HG03565 (cell line): Measurements from ENCODE around the gene PITPNC1.
"Not testable (repeated sequence)": the region's sequence is repeated elsewhere in the genome, so short reads cannot be mapped to it uniquely, and the experiment has no call there.

Source experiments
- ATAC-seq: cut with Tn5 transposase; IDR thresholded peaks from one replicate; pipeline ENCODE4 v1.9.1; 2021; ENCODE audit warnings: mild to moderate bottlenecking, moderate library complexity; ENCODE audit not compliant: unreplicated experiment

PITPNC1 gene

DNA sequence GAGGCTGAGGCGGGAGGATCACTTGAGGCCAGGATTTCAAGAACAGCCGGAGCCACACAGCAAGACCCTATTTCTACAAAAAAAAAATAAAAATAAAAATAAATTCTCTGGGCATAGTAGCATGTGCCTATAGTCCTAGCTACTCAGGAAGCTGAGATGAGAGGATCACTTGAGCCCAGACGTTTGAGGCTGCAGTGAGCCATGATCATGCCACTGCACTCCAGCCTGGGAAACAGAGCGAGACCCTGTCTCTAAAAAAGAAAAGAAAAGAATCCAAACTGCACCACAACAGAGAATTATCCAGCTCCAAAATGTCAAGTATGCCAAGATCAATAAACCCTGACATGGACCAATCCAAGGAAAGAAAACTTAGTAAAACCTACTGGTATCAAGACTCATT is 261.8 kb downstream of the PITPNC1 start:
- ATAC-seq: no peak

- no peak for ATAC-seq
These were observed 262.5 kb downstream of the PITPNC1 start for GRCh38 chr17:67639555-67639954.

GRCh38 chr17:67639979-67640378 is 262.9 kb downstream of the PITPNC1 start:
- ATAC-seq: no peak

DNA sequence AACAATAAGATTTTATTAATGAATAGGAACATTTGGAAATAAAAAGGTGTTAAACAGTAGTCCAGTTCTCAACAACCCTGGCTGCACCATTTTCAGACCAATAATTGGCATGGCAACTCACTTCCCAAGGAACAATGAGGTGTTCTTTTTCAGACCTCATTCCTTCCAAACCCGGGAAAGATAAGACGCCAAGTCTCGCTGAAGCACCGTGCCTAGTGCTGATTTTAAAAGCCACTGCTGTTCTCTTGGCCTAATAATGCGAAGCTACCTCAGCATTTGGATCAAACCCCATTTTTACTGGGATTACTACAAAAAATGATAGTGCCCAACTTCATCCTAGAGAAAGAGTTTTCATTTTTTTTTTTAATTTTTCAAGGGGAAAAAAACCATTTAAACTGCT is 265.4 kb downstream of the PITPNC1 start:
- ATAC-seq: no peak

- ATAC-seq: no peak
These were observed 267.0 kb downstream of the PITPNC1 start for GRCh38 chr17:67644061-67644460.

DNA sequence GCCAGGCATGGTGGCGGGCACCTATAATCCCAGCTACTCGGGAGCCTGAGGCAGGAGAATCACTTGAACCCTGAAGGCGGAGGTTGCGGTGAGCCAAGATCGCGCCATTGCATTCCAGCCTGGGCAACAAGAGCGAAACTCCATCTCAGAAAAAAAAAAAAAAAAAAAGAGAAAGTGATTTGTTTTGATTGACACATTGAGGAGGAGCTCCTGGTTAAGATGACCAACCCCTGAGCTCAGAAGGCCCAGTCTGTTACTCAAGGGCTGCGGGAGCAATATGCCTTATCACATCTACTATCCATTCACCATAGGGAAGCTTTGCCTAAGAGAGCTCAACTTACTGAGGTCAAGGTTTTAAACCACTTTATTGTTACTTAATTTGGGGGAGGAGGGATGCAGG is 268.1 kb downstream of the PITPNC1 start:
- ATAC-seq: not testable (repeated sequence)

DNA sequence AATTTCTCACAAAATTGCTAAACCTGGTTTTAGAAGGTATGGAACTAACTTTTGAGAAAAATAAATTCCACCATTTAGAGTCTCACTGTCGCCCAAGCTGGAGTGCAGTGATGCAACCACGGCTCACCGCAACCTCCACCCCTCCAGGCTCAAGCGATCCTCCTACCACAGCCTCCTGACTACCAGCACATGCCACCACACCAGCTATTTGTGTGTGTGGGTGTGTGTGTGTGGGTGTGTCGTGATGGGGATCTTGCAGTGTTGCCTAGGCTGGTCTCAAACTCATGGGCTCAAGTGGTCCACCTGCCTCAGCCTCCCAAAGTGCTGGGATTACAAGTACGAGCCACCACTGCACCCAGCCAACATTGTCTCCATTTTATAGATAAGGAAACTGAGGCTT is 269.4 kb downstream of the PITPNC1 start:
- ATAC-seq: no peak

DNA sequence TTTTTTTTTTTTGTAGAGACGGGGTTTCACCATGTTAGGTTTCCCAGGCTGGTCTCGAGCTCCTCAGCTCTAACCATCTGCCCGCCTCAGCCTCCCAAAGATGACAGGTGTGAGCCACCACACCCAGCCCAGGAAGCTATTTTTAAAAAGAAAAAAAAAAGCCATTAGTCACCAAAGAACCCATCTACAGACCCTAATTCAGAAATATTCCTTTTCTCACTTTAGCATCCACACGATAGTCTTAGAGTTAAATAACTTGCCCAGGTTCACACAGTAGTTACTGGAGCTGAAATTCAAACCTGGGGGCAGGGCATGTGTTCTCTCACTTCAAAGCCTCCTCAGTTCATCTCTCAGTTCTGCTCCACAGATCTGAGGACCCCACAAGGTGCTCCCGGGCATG is 270.4 kb downstream of the PITPNC1 start:
- ATAC-seq: no peak

- no peak for ATAC-seq
These were observed 271.2 kb downstream of the PITPNC1 start for GRCh38 chr17:67648032-67648905.

DNA sequence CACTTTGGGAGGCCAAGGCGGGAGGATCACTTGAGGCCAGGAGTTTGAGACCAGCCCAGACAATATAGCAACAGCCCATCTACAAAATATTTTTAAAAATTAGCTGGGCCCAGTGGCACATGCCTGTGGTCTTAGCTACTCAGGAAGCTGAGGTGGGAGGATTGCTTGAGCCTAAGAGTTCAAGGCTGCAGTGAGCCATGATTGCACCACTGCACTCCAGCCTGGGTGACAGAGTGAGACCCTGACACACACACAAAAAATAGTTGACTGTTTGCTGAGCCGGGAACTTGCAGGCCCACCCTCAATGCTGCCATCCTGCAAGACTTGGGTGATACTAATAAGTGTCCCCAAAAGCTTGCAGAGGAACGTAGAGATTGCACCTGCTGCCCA is 271.8 kb downstream of the PITPNC1 start:
- ATAC-seq: not testable (repeated sequence)

DNA sequence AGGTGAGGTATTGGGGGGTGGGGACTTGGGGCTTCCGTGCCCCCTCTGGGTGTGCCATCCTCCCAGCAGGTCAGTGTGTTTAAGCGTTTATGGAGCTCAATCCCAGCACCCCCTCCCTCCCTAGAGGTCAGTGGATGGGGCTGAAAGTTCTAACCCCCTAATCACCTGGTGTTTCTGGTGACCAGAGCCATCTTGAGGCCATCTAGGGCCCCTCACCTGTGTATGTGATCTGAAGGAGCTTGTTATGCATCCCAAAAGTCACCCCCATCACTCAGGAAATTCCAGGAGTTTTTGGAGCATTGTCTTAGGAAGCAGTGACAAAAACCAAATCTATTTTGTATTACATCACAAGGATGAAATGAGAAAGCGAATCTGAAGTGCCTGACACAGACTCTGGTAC is 272.8 kb downstream of the PITPNC1 start:
- ATAC-seq: no peak

DNA sequence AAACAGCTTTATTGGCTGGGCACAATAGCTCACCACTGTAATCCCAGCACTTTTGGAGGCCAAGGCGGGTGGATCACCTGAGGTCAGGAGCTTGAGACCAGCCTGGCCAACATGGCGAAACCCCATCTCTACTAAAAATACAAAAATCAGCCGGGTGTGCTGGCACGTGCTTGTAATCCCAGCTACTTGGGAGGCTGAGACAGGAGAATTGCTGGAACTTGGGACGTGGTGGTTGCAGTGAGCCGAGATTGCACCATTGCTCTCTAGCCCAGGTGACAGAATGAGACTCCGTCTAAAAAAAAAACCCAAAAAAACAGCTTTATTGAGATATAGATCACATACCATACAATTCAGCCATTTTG is 274.1 kb downstream of the PITPNC1 start:
- ATAC-seq: not testable (repeated sequence)

DNA sequence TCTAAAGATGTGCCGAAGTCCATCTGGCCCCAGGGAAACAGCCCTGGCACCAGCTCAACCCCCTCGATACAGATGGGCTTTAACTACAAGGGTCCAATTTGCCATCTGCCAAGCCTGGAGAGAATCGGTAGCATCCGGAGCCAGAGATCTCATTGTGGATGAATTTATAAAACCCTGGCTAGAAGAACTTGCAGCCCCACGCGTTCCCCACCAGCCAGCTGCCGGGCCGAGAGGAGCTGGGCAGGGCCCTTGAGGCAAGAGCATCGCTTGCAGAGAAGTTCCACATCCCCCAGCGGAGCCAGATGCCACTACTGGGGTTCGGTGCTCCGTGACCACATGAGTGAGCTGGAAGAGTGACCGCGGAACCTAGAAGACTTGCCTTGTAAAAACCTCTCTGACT is 275.4 kb downstream of the PITPNC1 start:
- no peak for ATAC-seq

DNA sequence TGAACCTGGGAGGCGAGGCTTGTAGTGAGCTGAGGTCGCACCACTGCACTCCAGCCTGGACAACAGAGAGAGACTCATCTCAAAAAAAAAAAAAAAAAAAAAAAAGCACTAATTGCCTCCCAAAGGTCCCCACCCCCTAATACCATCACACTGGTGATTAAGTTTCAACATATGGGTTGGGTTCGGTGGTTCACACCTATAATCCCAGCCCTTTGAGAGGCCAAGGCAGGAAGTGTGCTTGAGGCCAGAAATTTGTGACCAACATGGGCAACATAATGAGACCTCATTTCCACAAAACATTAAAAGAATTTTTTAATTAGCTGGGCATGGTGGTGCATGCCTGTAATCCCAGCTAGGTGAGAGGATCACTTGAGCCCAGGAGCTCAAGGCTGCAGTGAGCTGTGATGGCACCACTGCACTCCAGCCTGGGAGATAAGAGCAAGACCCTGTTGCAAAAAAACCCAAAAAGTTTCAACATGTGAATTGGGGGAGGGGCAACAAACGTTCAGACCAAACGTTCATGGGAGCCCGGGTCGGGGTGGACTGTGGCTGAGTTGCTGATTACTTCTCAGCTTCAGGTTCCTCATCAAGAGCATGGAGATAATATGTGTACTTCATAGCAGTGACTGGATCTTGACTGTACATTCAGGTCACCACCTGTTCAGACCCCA is 278.5 kb downstream of the PITPNC1 start:
- ATAC-seq: no peak

GRCh38 chr17:67656494-67657203 is 279.6 kb downstream of the PITPNC1 start:
- no peak for ATAC-seq

GRCh38 chr17:67657596-67657995 is 280.5 kb downstream of the PITPNC1 start:
- ATAC-seq: no peak

DNA sequence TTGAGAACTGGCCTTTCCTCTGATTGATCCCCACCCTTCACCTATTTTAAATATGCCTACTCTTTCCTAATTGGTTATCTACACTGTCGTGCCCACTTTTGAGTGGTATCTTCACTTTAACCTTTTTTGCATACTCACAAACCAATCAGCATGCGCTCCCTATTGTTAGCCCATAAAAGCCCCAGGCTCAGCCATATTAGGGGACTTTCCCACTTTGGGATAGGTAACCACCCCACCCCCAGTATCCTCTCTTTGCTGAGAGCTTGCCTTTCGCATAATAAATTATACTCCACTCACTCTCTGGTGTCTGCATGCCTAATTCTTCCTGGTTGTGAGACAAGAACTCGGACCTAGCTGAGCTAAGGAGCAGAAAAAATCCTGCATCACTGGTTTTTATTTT is 281.2 kb downstream of the PITPNC1 start:
- no peak for ATAC-seq

DNA sequence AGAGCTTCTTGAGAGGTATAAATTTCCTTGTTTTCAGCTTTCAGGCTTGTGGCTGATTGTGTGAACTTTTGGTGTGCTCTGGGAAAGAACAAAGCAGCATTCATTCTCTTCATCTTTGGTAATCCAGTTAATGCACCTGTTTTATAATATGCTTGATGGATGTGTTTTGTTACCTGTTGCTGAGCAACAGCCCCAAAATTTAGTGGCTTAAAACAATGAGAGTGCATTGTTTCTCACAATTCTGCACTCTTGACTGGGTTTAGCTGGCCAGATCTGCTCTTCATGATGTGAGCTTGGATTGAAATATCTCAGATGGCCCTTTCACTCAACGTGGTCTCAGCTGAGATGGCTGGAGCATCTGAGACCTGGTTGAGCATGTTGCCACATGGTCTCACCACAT is 281.9 kb downstream of the PITPNC1 start:
- no peak for ATAC-seq

DNA sequence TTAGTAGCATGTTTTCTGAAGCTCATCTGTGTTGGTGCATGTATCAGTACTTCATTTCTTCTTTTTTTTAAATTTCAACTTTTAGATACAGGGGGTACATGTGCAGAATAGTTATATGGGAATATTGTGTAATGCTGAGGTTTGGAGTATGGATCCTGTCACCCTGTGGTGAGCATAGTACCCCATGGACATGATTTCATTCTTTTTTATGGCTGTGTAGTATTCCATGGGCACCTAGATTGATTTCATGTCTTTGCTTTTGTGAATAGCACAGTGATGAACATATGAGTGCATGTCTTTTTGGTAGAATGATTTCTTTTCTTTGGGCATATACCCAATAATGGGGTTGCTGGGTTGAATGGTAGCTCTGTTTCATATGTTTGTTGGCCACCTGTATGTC is 285.6 kb downstream of the PITPNC1 start:
- no peak for ATAC-seq

DNA sequence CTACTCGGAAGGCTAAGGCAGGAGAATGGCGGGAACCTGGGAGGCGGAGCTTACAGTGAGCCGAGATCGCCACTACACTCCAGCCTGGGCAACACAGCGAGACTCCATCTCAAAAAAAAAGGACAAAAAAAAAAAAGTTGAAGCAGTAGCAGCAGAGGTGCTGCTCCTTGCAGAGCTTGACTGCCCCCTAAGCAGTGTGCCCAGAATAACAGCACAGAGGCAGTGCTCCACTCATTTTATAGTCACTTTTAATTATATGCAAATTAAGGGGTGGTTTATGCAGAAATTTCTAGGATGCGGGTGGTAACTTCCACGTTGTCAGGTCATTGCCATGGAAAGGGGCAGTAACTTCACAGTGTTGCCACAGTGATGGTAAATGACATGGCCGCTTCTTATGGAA is 286.4 kb downstream of the PITPNC1 start:
- no peak for ATAC-seq

DNA sequence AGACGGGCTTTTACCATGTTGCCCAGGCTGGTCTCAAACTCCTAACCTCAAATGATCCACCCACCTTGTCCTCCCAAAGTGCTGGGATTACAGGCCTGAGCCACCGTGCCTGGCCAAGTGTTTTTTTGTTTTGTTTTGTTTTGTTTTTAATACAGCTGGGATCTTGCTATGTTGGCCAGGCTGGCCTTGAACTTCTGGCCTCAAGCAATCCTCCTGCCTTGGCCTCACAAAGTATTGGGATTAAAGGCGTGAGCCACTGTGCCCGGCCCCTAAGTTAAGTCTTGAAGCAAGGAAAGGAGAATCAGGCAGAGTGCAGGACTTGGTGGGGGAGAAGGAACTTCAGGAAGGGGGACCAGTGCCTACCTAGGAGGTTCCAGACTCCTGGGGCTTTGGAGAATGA is 288.9 kb downstream of the PITPNC1 start:
- no peak for ATAC-seq

DNA sequence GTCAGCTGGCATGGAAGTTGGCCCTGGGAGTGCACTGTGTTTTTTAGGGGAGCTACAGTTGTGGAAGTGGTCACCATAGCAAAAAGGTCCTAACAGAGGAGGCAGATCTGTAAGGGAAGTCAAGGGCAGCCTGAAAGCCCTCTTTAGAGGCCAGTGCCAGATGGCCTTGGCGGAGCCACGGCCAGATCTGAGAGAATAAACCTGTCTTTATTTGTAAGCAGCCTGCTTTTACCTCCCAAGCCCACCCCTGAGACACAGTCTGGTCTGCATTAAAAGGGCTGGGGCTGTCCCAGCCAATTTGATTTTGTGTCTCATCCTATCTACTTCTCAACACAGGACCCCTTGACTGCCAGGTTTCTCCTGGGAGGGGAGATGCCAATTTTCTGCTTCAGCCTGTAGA is 289.6 kb downstream of the PITPNC1 start:
- no peak for ATAC-seq
